Neural cell (in vitro differentiated cells): Measurements from ENCODE around the gene TSPYL2. TPM values are rescaled to one million over a fixed set of nuclear protein-coding genes. Genes with fewer than 3 reads are reported as not detected.

Source experiments
- H2AFZ ChIP-seq: fragments of 200-600, 300-800 bp; sonication (generic), shearing (Covaris generic); 2 replicates; pipeline ENCODE4 v1.6.0; 2014; ENCODE audit warnings: low read depth, mild to moderate bottlenecking, antibody characterized with exemption, low read length, moderate library complexity
- H3F3A ChIP-seq: fragments of 200-600 bp; shearing (Covaris generic); 2 replicates; pipeline ENCODE4 v1.6.1; 2016; ENCODE audit warnings: mild to moderate bottlenecking, moderate library complexity, mixed read lengths, antibody characterized with exemption, low read length; ENCODE audit not compliant: insufficient read depth, poor library complexity, severe bottlenecking
- H3K27ac ChIP-seq: fragments of 200-600, 300-800 bp; sonication (generic), shearing (Covaris generic); 2 replicates; pipeline ENCODE4 v1.5.1; 2014; ENCODE audit warnings: mild to moderate bottlenecking, low read length, moderate library complexity
- H3K27me3 ChIP-seq: fragments of 300-800, 200-600 bp; sonication (generic), shearing (Covaris generic); 2 replicates; pipeline ENCODE4 v1.6.0; 2014; ENCODE audit warnings: mild to moderate bottlenecking, low read depth, low read length, moderate library complexity; ENCODE audit not compliant: insufficient read depth
- H3K36me3 ChIP-seq: fragments of 300-800, 200-600 bp; sonication (generic), shearing (Covaris generic); 2 replicates; pipeline ENCODE4 v1.5.1; 2014; ENCODE audit warnings: mild to moderate bottlenecking, antibody characterized with exemption, low read length, moderate library complexity; ENCODE audit not compliant: insufficient read depth
- H3K4me2 ChIP-seq: fragments of 300-800, 200-600 bp; sonication (generic), shearing (Covaris generic); 2 replicates; pipeline ENCODE4 v1.6.0; 2014; ENCODE audit warnings: mild to moderate bottlenecking, low read length
- H3K4me3 ChIP-seq: fragments of 300-800, 200-600 bp; sonication (generic), shearing (Covaris generic); 2 replicates; pipeline ENCODE4 v1.5.1; 2014; ENCODE audit warnings: mild to moderate bottlenecking, low read length, moderate library complexity
- H3K79me2 ChIP-seq: fragments of 200-600 bp; shearing (Covaris generic); replicated peaks from 2 replicates; pipeline ENCODE4 v1.6.0; 2014; ENCODE audit warnings: mild to moderate bottlenecking, low read length, moderate library complexity; ENCODE audit not compliant: insufficient read depth
- H3K9ac ChIP-seq: fragments of 300-800, 200-600 bp; sonication (generic), shearing (Covaris generic); 2 replicates; pipeline ENCODE4 v1.6.1; 2016; ENCODE audit warnings: mild to moderate bottlenecking, low read length, mixed read lengths
- H3K9me2 ChIP-seq: fragments of 200-600 bp; shearing (Covaris generic); 2 replicates; pipeline ENCODE4 v1.6.1; 2016; ENCODE audit warnings: mild to moderate bottlenecking, low read length, mixed read lengths; ENCODE audit not compliant: insufficient read depth
- H3K9me3 ChIP-seq: fragments of 200-600, 300-800 bp; sonication (generic), shearing (Covaris generic); 2 replicates; pipeline ENCODE4 v1.6.1; 2016; ENCODE audit warnings: mild to moderate bottlenecking, mixed run types, low read length, moderate library complexity, mixed read lengths
- H4K20me1 ChIP-seq: fragments of 200-600 bp; shearing (Covaris generic); 2 replicates; pipeline ENCODE4 v1.6.1; 2016; ENCODE audit warnings: mild to moderate bottlenecking, mixed run types; ENCODE audit not compliant: insufficient read depth
- CTCF ChIP-seq: fragments of 450-650 bp; IDR thresholded peaks from 2 replicates; pipeline ENCODE4 v1.5.1; 2014; ENCODE audit warnings: antibody characterized with exemption, mild to moderate bottlenecking, moderate library complexity; ENCODE audit not compliant: poor library complexity, severe bottlenecking
- EP300 ChIP-seq: fragments of 450-650 bp; conservative IDR thresholded peaks from 2 replicates; pipeline ENCODE4 v1.6.1; 2014; ENCODE audit warnings: antibody characterized with exemption, mild to moderate bottlenecking, moderate library complexity; ENCODE audit not compliant: poor library complexity, severe bottlenecking
- EZH2 ChIP-seq: fragments of 200-600, 300-800 bp; shearing (Covaris generic), sonication (generic); IDR thresholded peaks from 2 replicates; pipeline ENCODE4 v1.6.1; 2014; ENCODE audit warnings: antibody characterized with exemption, low read length, borderline replicate concordance, mild to moderate bottlenecking; ENCODE audit not compliant: insufficient read depth, poor library complexity, severe bottlenecking
- MXI1 ChIP-seq: fragments of 450-650 bp; conservative IDR thresholded peaks from 2 replicates; pipeline ENCODE4 v1.6.1; 2014; ENCODE audit warnings: antibody characterized with exemption, mild to moderate bottlenecking; ENCODE audit not compliant: poor library complexity, severe bottlenecking
- POLR2AphosphoS5 ChIP-seq: IDR thresholded peaks from 2 replicates; pipeline ENCODE4 v1.6.1; 2012
- RAD21 ChIP-seq: fragments of 450-650 bp; conservative IDR thresholded peaks from 2 replicates; pipeline ENCODE4 v1.6.1; 2014; ENCODE audit warnings: antibody characterized with exemption, mild to moderate bottlenecking, moderate library complexity
- REST ChIP-seq: IDR thresholded peaks from 2 replicates; pipeline ENCODE4 v1.6.1; 2012; ENCODE audit warnings: borderline replicate concordance
- SMC3 ChIP-seq: fragments of 450-650 bp; conservative IDR thresholded peaks from 2 replicates; pipeline ENCODE4 v1.6.1; 2014; ENCODE audit warnings: antibody characterized with exemption, mild to moderate bottlenecking, moderate library complexity; ENCODE audit not compliant: poor library complexity
- TAF1 ChIP-seq: IDR thresholded peaks from 2 replicates; pipeline ENCODE4 v1.6.1; 2012; ENCODE audit warnings: low read depth
- polyA plus RNA-seq: library from polyadenylated mRNA; depleted of rRNA; stranded (reverse); fragments of >200 nt; gene quantifications from 2 replicates; pipeline ENCODE4 v1.2.3, GENCODE V29; 2014

Gene TSPYL2
- polyA plus RNA-seq, 1 donor from 2014 or later = 43.2 TPM

GRCh38 chrX:53114864-53115549, 32.8 kb downstream of the TSPYL2 start:
- Histone ChIP-seq H3K9me3 (no peaks in the 10 kb centered on the region), H3K4me3 (no peak overlapping the region), H2AFZ (no peak overlapping the region), H3K79me2 (no peaks in the 10 kb centered on the region), H3K4me2 (no peak overlapping the region), H3K9me2 (no peaks in the 10 kb centered on the region), H3F3A (no peaks in the 10 kb centered on the region), H3K27ac (no peak overlapping the region), H3K27me3 (no peaks in the 10 kb centered on the region), H4K20me1 (no peaks in the 10 kb centered on the region), H3K9ac (no peak overlapping the region), H3K36me3 (no peaks in the 10 kb centered on the region)
- TF ChIP-seq CTCF (no peak), EZH2 (no peak), EP300 (no peak), SMC3 (no peak), TAF1 (no peak), MXI1 (no peak), RAD21 (no peak), POLR2AphosphoS5 (no peak), REST (no peak)

- Histone ChIP-seq H3K27me3 (no peaks in the 10 kb centered on the region), H3F3A (no peaks in the 10 kb centered on the region), H3K9me3 (no peaks in the 10 kb centered on the region), H3K9me2 (no peaks in the 10 kb centered on the region), H3K79me2 (no peaks in the 10 kb centered on the region), H3K4me2 (no peak overlapping the region), H4K20me1 (no peaks in the 10 kb centered on the region), H3K9ac (no peak overlapping the region), H3K27ac (no peak overlapping the region), H2AFZ (no peak overlapping the region), H3K4me3 (no peak overlapping the region), H3K36me3 (no peaks in the 10 kb centered on the region)
- no peak for TF ChIP-seq CTCF
- no peak for TF ChIP-seq RAD21
- TF ChIP-seq SMC3 = no peak
- TF ChIP-seq MXI1 = no peak
- TF ChIP-seq EZH2 = no peak
- no peak for TF ChIP-seq REST
- no peak for TF ChIP-seq TAF1
- TF ChIP-seq POLR2AphosphoS5 = no peak
- TF ChIP-seq EP300 = no peak
Measured at GRCh38 chrX:53115550-53115874, 33.3 kb downstream of the TSPYL2 start.
